Measurements from ENCODE around the gene SEC14L2. TPM values are rescaled to one million over a fixed set of nuclear protein-coding genes. Genes with fewer than 3 reads are reported as not detected.
A peak's percentile ranks its signal among the peaks of the same experiment; 100 is the strongest.
"Not testable (repeated sequence)": the region's sequence is repeated elsewhere in the genome, so short reads cannot be mapped to it uniquely, and the experiment has no call there.

Gene SEC14L2
- total RNA-seq, 1 donor from 2014 or later = 35.0 TPM

GRCh38 chr22:30375312-30375849 is 21.4 kb upstream of the SEC14L2 start:
- DNase-seq (ENCODE audit: low read depth, low spot score) = no peak

GRCh38 chr22:30380011-30380410 is 16.8 kb upstream of the SEC14L2 start:
- DNase-seq (ENCODE audit: low read depth, low spot score) = no peak

GRCh38 chr22:30381264-30381663 is 15.6 kb upstream of the SEC14L2 start:
- DNase-seq (ENCODE audit: low read depth, low spot score) = no peak

- DNase-seq (ENCODE audit: low read depth, low spot score) = no peak
Measured at GRCh38 chr22:30382340-30382739, 14.5 kb upstream of the SEC14L2 start.

GRCh38 chr22:30383061-30383460 is 13.8 kb upstream of the SEC14L2 start:
- DNase-seq (ENCODE audit: low read depth, low spot score) = no peak

GRCh38 chr22:30385942-30386341 is 10.9 kb upstream of the SEC14L2 start:
- no peak for DNase-seq (ENCODE audit: low read depth, low spot score)

- no peak for DNase-seq (ENCODE audit: low read depth, low spot score)
Measured at GRCh38 chr22:30386608-30386959, 10.2 kb upstream of the SEC14L2 start.

GRCh38 chr22:30386960-30387827 is 9.6 kb upstream of the SEC14L2 start, which contains the start of gene RNF215:
RNF215 (minus strand) TSS chr22:30387411; CDS start chr22:30387313, 98 bp downstream.
- no peak for DNase-seq (ENCODE audit: low read depth, low spot score)

GRCh38 chr22:30390974-30391691 is 5.7 kb upstream of the SEC14L2 start:
- DNase-seq (ENCODE audit: low read depth, low spot score) = peak; percentile 60

- no peak for DNase-seq (ENCODE audit: low read depth, low spot score)
Measured at GRCh38 chr22:30392661-30393321, 4.0 kb upstream of the SEC14L2 start.

GRCh38 chr22:30393322-30393680 is 3.5 kb upstream of the SEC14L2 start:
- no peak for DNase-seq (ENCODE audit: low read depth, low spot score)

- DNase-seq (ENCODE audit: low read depth, low spot score) = no peak
Measured at GRCh38 chr22:30393885-30394284, 2.9 kb upstream of the SEC14L2 start.

GRCh38 chr22:30397656-30398635 is 1.1 kb downstream of the SEC14L2 start:
- DNase-seq (ENCODE audit: low read depth, low spot score) = no peak

- no peak for DNase-seq (ENCODE audit: low read depth, low spot score)
Measured at GRCh38 chr22:30398685-30399680, 2.2 kb downstream of the SEC14L2 start.

GRCh38 chr22:30399718-30400117 is 2.9 kb downstream of the SEC14L2 start:
- DNase-seq (ENCODE audit: low read depth, low spot score) = no peak

GRCh38 chr22:30400159-30400558 is 3.3 kb downstream of the SEC14L2 start:
- no peak for DNase-seq (ENCODE audit: low read depth, low spot score)

GRCh38 chr22:30401024-30401423 is 4.2 kb downstream of the SEC14L2 start:
- not testable (repeated sequence) for DNase-seq (ENCODE audit: low read depth, low spot score)

- DNase-seq (ENCODE audit: low read depth, low spot score) = no peak
Measured at GRCh38 chr22:30402028-30402765, 5.4 kb downstream of the SEC14L2 start.

- DNase-seq (ENCODE audit: low read depth, low spot score) = not testable (repeated sequence)
Measured at GRCh38 chr22:30402766-30403104, 5.9 kb downstream of the SEC14L2 start.
